Ishikawa (cell line): ENCODE results near the gene GNAS.

Source experiments
- CEBPB ChIP-seq: IDR thresholded peaks from 2 replicates; pipeline ENCODE4 v1.6.1; 2012
- CREB1 ChIP-seq: IDR thresholded peaks from 2 replicates; pipeline ENCODE4 v1.6.1; 2012; ENCODE audit warnings: low read depth
- EGR1 ChIP-seq: IDR thresholded peaks from 2 replicates; pipeline ENCODE4 v1.6.1; 2012
- EP300 ChIP-seq: IDR thresholded peaks from 2 replicates; pipeline ENCODE4 v1.6.1; 2012; ENCODE audit warnings: borderline replicate concordance
- FOXM1 ChIP-seq: IDR thresholded peaks from 2 replicates; pipeline ENCODE4 v1.6.1; 2012; ENCODE audit warnings: low read depth, borderline replicate concordance
- MAX ChIP-seq: IDR thresholded peaks from 2 replicates; pipeline ENCODE4 v1.6.1; 2012
- NFIC ChIP-seq: IDR thresholded peaks from 2 replicates; pipeline ENCODE4 v1.6.1; 2012
- RAD21 ChIP-seq: IDR thresholded peaks from 2 replicates; pipeline ENCODE4 v1.6.1; 2012; ENCODE audit warnings: low read depth
- TAF1 ChIP-seq: IDR thresholded peaks from 2 replicates; pipeline ENCODE4 v1.6.1; 2012; ENCODE audit warnings: low read depth, mild to moderate bottlenecking
- TCF12 ChIP-seq: IDR thresholded peaks from 2 replicates; pipeline ENCODE4 v1.6.1; 2012; ENCODE audit warnings: low read depth
- TEAD4 ChIP-seq: IDR thresholded peaks from 2 replicates; pipeline ENCODE4 v1.6.1; 2012
- USF1 ChIP-seq: IDR thresholded peaks from 2 replicates; pipeline ENCODE4 v1.6.1; 2012
- YY1 ChIP-seq: IDR thresholded peaks from 2 replicates; pipeline ENCODE4 v1.6.1; 2012; ENCODE audit warnings: low read depth
- ZBTB7A ChIP-seq: IDR thresholded peaks from 2 replicates; pipeline ENCODE4 v1.6.1; 2012; ENCODE audit warnings: low read depth
- TF ChIP-seq, protein P1 (sequence below): IDR thresholded peaks from 2 replicates; pipeline ENCODE4 v1.6.1; 2012; ENCODE audit warnings: low read depth, mild to moderate bottlenecking

Gene GNAS

DNA sequence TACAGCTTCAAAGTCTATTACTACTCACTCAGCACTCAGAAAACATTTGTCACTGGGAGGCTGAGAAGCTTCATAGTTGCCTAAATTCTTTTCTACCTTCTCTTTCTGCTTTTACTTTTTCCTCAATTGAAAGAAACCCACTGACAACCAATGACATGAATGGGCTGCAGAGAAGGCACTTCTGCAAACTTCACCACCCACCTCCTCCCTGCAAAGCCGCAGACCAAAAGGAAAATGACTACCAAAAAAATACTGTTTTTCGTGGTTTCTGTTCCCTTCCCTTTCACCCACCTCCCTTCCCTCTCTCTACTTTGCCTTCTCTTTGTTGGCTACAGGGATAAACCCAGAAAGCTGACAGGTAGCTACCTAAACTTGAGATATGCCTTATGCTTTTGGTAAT, 5.1 kb upstream of the GNAS start:
- TF ChIP-seq RAD21 (no peak), MAX (no peak), CREB1 (no peak)
- TF ChIP-seq, protein P1, sequence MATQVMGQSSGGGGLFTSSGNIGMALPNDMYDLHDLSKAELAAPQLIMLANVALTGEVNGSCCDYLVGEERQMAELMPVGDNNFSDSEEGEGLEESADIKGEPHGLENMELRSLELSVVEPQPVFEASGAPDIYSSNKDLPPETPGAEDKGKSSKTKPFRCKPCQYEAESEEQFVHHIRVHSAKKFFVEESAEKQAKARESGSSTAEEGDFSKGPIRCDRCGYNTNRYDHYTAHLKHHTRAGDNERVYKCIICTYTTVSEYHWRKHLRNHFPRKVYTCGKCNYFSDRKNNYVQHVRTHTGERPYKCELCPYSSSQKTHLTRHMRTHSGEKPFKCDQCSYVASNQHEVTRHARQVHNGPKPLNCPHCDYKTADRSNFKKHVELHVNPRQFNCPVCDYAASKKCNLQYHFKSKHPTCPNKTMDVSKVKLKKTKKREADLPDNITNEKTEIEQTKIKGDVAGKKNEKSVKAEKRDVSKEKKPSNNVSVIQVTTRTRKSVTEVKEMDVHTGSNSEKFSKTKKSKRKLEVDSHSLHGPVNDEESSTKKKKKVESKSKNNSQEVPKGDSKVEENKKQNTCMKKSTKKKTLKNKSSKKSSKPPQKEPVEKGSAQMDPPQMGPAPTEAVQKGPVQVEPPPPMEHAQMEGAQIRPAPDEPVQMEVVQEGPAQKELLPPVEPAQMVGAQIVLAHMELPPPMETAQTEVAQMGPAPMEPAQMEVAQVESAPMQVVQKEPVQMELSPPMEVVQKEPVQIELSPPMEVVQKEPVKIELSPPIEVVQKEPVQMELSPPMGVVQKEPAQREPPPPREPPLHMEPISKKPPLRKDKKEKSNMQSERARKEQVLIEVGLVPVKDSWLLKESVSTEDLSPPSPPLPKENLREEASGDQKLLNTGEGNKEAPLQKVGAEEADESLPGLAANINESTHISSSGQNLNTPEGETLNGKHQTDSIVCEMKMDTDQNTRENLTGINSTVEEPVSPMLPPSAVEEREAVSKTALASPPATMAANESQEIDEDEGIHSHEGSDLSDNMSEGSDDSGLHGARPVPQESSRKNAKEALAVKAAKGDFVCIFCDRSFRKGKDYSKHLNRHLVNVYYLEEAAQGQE = no peak

DNA sequence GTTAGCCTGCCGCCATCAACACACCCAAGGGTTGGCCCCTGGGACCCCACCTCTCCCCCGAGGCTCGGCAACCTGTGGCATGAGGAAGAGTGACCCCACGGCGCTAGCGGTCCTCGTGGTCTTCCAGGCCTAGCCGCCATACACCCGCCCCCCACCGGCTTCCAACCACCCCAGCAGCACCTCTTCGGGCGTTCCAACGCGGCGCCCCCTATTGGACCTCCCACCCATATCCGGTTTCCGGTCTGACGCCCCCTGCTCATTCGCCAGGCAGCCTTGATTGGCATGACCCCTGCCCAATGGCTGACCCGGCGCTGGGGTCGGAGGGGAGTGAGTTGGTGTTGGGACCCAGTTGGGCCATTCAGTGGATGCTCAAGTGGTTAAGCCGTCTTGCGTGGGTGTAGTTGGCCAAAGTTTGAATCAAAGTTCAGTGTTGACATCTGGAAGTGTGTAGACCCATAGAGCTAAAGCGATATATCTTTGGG, 1.8 kb upstream of the GNAS start, which contains the start of gene GNAS-AS1:
TSS of gene GNAS-AS1 (minus strand) at position 210 of the 482 bp plus-strand sequence.
- TF ChIP-seq NFIC = no peak
- TF ChIP-seq ZBTB7A = no peak
- TF ChIP-seq EP300 = no peak
- no peak for TF ChIP-seq EGR1
- TF ChIP-seq, protein P1 = no peak
- TF ChIP-seq TEAD4 = no peak
- no peak for TF ChIP-seq RAD21
- TF ChIP-seq USF1 = no peak
- TF ChIP-seq FOXM1 = no peak
- TF ChIP-seq YY1 = no peak
- no peak for TF ChIP-seq MAX
- TF ChIP-seq CREB1 = no peak
- TF ChIP-seq TAF1 = no peak
- TF ChIP-seq CEBPB = no peak
- no peak for TF ChIP-seq TCF12

- TF ChIP-seq USF1 (no peak), EP300 (no peak), ZBTB7A (no peak), FOXM1 (no peak), TAF1 (no peak), YY1 (no peak), TCF12 (no peak), CREB1 (no peak), MAX (no peak)
- TF ChIP-seq, protein P1 = no peak
Observed at GRCh38 chr20:58851221-58851968, 1.1 kb upstream of the GNAS start.

DNA sequence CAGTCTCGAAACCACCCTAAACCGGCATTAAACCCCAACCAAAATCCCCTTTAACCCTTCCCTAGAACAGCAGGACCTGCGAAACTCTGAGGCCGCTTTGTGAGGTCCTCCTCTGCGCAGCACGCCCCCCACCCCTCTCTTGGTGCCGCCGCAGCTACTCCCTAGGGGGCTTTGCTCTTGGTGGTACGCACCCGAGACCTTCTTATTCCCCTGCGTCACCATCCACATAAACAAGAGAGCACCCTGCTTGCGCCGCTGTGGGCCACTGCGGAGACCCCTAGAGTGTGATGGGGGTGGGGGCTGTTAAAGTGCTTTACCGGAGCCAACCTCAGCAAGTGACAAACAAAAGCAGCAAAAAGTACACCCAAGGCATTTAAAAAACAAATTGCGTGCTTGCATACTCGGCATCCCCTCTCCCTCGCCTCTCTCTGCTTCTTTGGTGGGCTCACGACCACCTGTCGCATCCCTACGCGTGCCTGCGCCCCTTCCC, 502 bp upstream of the GNAS start:
- TF ChIP-seq RAD21 (no peak), TCF12 (no peak), TAF1 (no peak), TEAD4 (no peak)
